NB4 (cell line): Measurements from ENCODE around the gene TBCA.

Experiments
- DNase-seq: peaks from one replicate; pipeline ENCODE4 v3.0.0; 2010; ENCODE audit warnings: low read depth
- H3K4me3 ChIP-seq: one replicate; pipeline ENCODE4 v1.5.1; 2011; ENCODE audit warnings: mild to moderate bottlenecking, low read depth, low read length, moderate library complexity
- MYC ChIP-seq: IDR thresholded peaks from 2 replicates; pipeline ENCODE4 v1.6.1; 2011; ENCODE audit warnings: low read depth, low read length
- POLR2A ChIP-seq: IDR thresholded peaks from 2 replicates; pipeline ENCODE4 v1.6.1; 2011; ENCODE audit warnings: mild to moderate bottlenecking; ENCODE audit not compliant: insufficient read length; ENCODE audit errors: extremely low read depth
- TF ChIP-seq, protein P1 (sequence below): IDR thresholded peaks from one replicate; pipeline ENCODE4 v1.5.1; 2012; ENCODE audit warnings: low read depth, low read length
- TF ChIP-seq, protein P2 (sequence below): IDR thresholded peaks from 2 replicates; pipeline ENCODE4 v1.6.1; 2011; ENCODE audit warnings: low read depth, low read length

The TBCA gene

GRCh38 chr5:77798456-77798855 lies 22.3 kb upstream of the TBCA start:
- no peak for TF ChIP-seq MYC
- TF ChIP-seq, protein P1, sequence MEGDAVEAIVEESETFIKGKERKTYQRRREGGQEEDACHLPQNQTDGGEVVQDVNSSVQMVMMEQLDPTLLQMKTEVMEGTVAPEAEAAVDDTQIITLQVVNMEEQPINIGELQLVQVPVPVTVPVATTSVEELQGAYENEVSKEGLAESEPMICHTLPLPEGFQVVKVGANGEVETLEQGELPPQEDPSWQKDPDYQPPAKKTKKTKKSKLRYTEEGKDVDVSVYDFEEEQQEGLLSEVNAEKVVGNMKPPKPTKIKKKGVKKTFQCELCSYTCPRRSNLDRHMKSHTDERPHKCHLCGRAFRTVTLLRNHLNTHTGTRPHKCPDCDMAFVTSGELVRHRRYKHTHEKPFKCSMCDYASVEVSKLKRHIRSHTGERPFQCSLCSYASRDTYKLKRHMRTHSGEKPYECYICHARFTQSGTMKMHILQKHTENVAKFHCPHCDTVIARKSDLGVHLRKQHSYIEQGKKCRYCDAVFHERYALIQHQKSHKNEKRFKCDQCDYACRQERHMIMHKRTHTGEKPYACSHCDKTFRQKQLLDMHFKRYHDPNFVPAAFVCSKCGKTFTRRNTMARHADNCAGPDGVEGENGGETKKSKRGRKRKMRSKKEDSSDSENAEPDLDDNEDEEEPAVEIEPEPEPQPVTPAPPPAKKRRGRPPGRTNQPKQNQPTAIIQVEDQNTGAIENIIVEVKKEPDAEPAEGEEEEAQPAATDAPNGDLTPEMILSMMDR, result no peak
- TF ChIP-seq, protein P2, sequence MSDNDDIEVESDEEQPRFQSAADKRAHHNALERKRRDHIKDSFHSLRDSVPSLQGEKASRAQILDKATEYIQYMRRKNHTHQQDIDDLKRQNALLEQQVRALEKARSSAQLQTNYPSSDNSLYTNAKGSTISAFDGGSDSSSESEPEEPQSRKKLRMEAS, result no peak
- no peak for TF ChIP-seq POLR2A
- H3K4me3 ChIP-seq, result no peak overlapping the region
- no peak for DNase-seq

DNA sequence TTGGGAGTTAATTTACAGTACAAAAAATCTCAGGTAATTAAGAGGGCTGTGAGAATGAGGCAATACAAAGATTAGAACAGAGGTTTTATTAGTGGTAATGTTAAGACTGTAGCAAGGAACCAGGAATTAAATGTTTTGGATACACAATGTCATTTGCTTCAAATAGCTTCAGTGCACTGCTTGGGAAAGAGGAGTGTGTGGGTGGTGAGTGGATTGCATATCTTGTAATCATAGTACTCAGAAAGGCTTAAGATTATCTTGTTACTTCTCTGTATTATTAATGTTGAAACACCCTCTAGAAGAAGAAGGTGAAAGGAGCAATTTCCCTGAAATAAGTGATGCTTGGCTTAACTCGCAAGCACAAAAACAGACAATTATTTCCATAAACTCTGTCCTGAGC lies 21.0 kb upstream of the TBCA start:
- H3K4me3 ChIP-seq, result no peak overlapping the region
- TF ChIP-seq, protein P1, result no peak
- TF ChIP-seq, protein P2, result no peak
- TF ChIP-seq POLR2A (no peak), MYC (no peak)
- DNase-seq, result no peak

- no peak overlapping the region for H3K4me3 ChIP-seq
- no peak for DNase-seq
- no peak for TF ChIP-seq MYC
- no peak for TF ChIP-seq POLR2A
- TF ChIP-seq, protein P2, result no peak
- TF ChIP-seq, protein P1, result no peak
These were observed 19.7 kb upstream of the TBCA start for GRCh38 chr5:77795846-77796245.

- H3K4me3 ChIP-seq, result no peak overlapping the region
- no peak for DNase-seq
- TF ChIP-seq, protein P2, result no peak
- TF ChIP-seq POLR2A, result no peak
These were observed 19.1 kb upstream of the TBCA start for GRCh38 chr5:77795268-77795667.

DNA sequence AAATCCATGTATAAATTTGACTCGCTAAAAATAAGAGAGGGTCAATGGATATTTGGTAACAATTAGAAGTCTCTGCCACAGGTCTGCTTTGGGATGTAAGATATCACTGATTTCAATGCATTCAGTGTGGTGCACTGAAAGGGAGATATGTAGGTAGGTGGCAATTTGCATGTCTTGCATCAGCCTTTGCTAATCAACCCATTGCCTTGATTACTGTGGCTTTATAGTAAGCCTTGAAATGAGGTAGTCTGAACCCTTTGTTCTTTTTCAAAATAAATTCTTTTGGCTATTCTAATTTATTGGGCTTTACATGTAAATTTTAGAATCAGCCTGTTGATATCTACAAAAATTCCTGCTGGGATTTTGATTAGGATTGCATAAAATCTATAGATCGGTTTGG lies 15.8 kb upstream of the TBCA start:
- no peak overlapping the region for H3K4me3 ChIP-seq
- no peak for DNase-seq
- TF ChIP-seq MYC (no peak), POLR2A (no peak)

DNA sequence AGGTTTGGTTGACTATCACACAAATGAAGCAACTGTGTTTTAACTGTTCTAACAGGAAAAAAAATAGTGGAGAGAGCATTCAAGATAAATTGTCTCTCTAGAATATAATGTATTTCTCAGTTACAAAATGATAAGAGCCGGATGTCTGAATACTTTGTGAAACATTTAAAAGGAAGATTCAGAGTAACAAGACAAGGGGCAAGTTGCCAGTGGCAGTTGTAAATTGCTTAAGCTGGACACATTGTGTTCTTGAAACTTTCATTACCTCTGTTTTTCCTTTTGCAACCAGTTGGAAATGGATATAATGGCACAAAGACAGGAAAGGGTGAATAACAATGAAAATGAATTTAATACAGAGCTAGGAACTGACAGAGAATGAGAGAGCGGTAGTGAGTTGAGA lies 15.2 kb upstream of the TBCA start:
- H3K4me3 ChIP-seq, result no peak overlapping the region
- no peak for DNase-seq
- TF ChIP-seq MYC (no peak), POLR2A (no peak)
- TF ChIP-seq, protein P2, result no peak
- TF ChIP-seq, protein P1, result no peak

- TF ChIP-seq POLR2A, result no peak
- TF ChIP-seq, protein P2, result no peak
- TF ChIP-seq MYC, result no peak
- TF ChIP-seq, protein P1, result no peak
- no peak overlapping the region for H3K4me3 ChIP-seq
- DNase-seq, result no peak
These were observed 9.1 kb upstream of the TBCA start for GRCh38 chr5:77785229-77785628.
